Dermis microvascular lymphatic vessel endothelial cell (primary cell): Measurements from ENCODE around the gene ASTN2. TPM values are rescaled to one million over a fixed set of nuclear protein-coding genes. Genes with fewer than 3 reads are reported as not detected.

ENCODE experiments used
- DNase-seq, 2 donors: peaks; one replicate each; pipeline versions ENCODE4 v3.0.0 to v3.0.0-alpha.2; 2010; ENCODE audit warnings: low read depth in 2 of 2
- total RNA-seq: library from RNA; depleted of rRNA; stranded (reverse); fragments of >200 nt; gene quantifications from 2 replicates; pipeline ENCODE4 v1.2.1, GENCODE V29; 2014

Gene ASTN2
- total RNA-seq, 1 donor from 2014 or later = 3.0 TPM

- no peak for DNase-seq
Observed at GRCh38 chr9:116816484-116816883, 598.4 kb downstream of the ASTN2 start.

GRCh38 chr9:116815835-116816234, 599.0 kb downstream of the ASTN2 start:
- no peak for DNase-seq

GRCh38 chr9:116813031-116813300, 601.9 kb downstream of the ASTN2 start:
- DNase-seq = no peak

- no peak for DNase-seq
Observed at GRCh38 chr9:116812231-116813030, 602.4 kb downstream of the ASTN2 start.

GRCh38 chr9:116809656-116810055, 605.2 kb downstream of the ASTN2 start:
- no peak for DNase-seq

GRCh38 chr9:116806075-116806474, 608.8 kb downstream of the ASTN2 start:
- no peak for DNase-seq

- no peak for DNase-seq
Observed at GRCh38 chr9:116800885-116801284, 614.0 kb downstream of the ASTN2 start.

- DNase-seq = no peak
Observed at GRCh38 chr9:116800074-116800473, 614.8 kb downstream of the ASTN2 start.

- no peak for DNase-seq
Observed at GRCh38 chr9:116798521-116798920, 616.3 kb downstream of the ASTN2 start.

GRCh38 chr9:116797276-116797675, 617.6 kb downstream of the ASTN2 start:
- DNase-seq = no peak

GRCh38 chr9:116796669-116797068, 618.2 kb downstream of the ASTN2 start:
- no peak for DNase-seq

GRCh38 chr9:116795821-116796220, 619.0 kb downstream of the ASTN2 start:
- no peak for DNase-seq

- DNase-seq = no peak
Observed at GRCh38 chr9:116792271-116792670, 622.6 kb downstream of the ASTN2 start.

GRCh38 chr9:116791326-116791725, 623.5 kb downstream of the ASTN2 start:
- DNase-seq = no peak

GRCh38 chr9:116789081-116789480, 625.8 kb downstream of the ASTN2 start:
- DNase-seq = no peak

GRCh38 chr9:116786737-116787136, 628.1 kb downstream of the ASTN2 start:
- no peak for DNase-seq

GRCh38 chr9:116777116-116777515, 637.7 kb downstream of the ASTN2 start:
- no peak for DNase-seq

- DNase-seq = no peak
Observed at GRCh38 chr9:116774421-116775180, 640.3 kb downstream of the ASTN2 start.

- no peak for DNase-seq
Observed at GRCh38 chr9:116767219-116767618, 647.6 kb downstream of the ASTN2 start.

GRCh38 chr9:116765011-116765410, 649.8 kb downstream of the ASTN2 start:
- no peak for DNase-seq

- DNase-seq = no peak
Observed at GRCh38 chr9:116763770-116764169, 651.1 kb downstream of the ASTN2 start.

- no peak for DNase-seq
Observed at GRCh38 chr9:116760636-116761035, 654.2 kb downstream of the ASTN2 start.

- DNase-seq = no peak
Observed at GRCh38 chr9:116757030-116757429, 657.8 kb downstream of the ASTN2 start.
